HG03378 (cell line): ENCODE measurements around the gene TEX50.
"Not testable (repeated sequence)": the region's sequence is repeated elsewhere in the genome, so short reads cannot be mapped to it uniquely, and the experiment has no call there.

ENCODE experiments used
- ATAC-seq: cut with Tn5 transposase; IDR thresholded peaks from one replicate; pipeline ENCODE4 v1.9.1; 2021; ENCODE audit warnings: mild to moderate bottlenecking, moderate library complexity; ENCODE audit not compliant: unreplicated experiment

The TEX50 gene, protein sequence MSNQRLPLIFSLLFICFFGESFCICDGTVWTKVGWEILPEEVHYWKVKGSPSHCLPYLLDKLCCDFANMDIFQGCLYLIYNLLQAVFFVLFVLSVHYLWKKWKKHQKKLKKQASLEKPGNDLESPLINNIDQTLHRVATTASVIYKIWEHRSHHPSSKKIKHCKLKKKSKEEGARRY

DNA sequence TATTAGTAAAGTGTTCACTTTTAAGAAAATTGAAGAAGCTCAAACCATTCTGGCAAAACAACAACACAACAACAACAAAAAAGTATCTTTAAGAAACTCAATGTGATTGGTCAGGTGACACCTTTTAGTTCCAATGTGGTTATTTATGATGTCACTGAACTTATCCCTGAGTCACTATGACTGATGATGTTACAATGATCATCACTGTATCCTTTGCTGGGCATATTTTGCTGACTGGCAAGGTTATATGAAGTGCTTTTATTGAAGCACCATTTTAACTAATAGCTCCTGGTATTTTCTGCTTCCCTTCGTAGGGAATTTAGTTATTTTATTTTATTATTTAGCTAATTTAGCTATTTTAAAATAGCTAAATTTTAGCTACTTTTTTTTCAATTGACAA is at the start of gene TEX50:
TSS of gene TEX50 (plus strand) at position 223 of the 400 bp plus-strand sequence. CDS start 184 bp downstream, outside the sequence.
- ATAC-seq, result no peak

DNA sequence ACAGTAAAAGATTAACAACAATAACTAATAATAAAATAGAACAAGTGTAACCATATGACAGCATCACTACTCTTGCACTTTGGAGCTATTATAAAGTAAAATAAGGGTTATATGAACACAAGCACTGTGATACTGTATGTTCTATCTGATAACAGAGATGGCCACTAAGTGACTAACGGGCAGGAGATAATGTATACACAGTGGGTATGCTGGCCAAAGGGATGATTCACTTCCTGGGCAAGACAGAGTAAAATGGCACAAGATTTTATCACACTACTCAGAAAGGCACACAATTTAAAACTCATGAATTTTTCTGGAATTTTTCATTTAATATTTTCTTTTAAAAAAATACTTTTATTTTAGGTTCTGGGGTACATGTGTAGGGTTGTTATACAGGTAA is 44.6 kb upstream of the TEX50 start:
- ATAC-seq, result no peak

DNA sequence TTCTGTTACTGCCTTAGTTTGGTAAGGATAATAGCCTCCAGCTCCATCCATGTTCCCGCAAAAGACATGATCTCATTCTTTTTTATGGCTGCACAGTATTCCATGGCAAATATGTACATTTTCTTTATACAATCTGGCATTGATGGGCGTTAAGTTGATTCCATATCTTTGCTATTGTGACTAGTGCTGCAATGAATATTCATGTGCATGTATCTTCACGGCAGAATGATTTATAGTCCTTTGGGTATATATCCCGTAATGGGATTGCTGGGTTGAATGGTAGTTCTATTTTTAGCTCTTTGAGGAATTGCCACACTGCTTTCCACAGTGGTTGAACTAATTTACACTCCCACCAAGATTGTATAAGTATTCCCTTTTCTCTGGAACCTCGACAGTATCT is 44.0 kb upstream of the TEX50 start:
- ATAC-seq, result not testable (repeated sequence)

- ATAC-seq, result no peak
Observed at GRCh38 chr1:173596097-173596825, 38.9 kb upstream of the TEX50 start.

DNA sequence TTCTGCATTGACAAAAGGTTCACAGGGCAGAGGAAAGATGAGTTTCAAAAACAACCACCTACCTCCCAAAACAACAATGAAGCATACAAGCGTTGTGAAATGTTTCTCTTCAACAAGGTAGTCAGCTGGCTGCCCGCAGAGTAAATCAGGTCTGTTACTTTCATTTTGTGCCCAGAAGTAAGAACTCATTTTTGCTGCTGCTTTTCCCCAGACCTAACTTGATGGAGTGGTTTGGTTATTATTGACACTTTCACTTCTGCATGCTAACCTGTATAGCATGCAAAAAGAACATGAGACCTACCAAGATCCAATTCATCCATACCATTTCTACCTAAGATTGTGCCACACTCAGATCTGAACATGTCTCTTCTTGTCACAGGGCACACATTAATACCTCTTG is 33.5 kb upstream of the TEX50 start:
- no peak for ATAC-seq

DNA sequence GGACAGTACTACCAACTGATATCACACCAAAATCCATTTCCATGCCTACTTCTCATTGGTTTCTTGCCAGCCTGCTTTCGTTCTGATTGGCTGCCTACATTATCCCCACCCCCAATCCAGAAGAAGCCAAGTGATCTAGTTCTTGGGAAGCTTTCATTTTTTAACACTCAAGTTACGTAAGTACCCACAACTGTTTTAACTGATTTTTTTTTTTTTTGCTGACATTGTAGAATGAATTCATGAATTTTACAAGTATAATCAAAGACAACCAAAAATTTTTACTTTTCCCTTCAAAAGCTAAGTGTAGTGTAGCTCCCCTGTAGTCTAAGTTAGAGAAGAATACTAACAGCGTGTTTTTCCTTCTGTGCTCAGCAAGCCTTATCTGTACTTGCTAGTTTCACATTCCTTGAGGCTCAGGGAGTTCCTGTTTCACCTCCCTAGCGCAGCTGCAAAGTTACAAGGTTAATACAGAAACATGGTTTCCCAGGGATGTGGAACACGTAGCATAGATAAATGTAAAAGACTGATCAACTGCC is 32.0 kb upstream of the TEX50 start, which contains the start of gene SLC9C2:
TSS of gene SLC9C2 (minus strand) at position 17 of the 536 bp plus-strand sequence. CDS start 1,296 bp downstream, outside the sequence.
- ATAC-seq, result no peak

- ATAC-seq, result no peak
Observed at GRCh38 chr1:173608503-173609216, 26.5 kb upstream of the TEX50 start.

- not testable (repeated sequence) for ATAC-seq
Observed at GRCh38 chr1:173613086-173613485, 22.1 kb upstream of the TEX50 start.

GRCh38 chr1:173616859-173617258 is 18.3 kb upstream of the TEX50 start:
- no peak for ATAC-seq

- ATAC-seq, result no peak
Observed at GRCh38 chr1:173627269-173627668, 7.9 kb upstream of the TEX50 start.

GRCh38 chr1:173628888-173629287 is 6.2 kb upstream of the TEX50 start:
- no peak for ATAC-seq

GRCh38 chr1:173637236-173638042 is 2.3 kb downstream of the TEX50 start:
- not testable (repeated sequence) for ATAC-seq

DNA sequence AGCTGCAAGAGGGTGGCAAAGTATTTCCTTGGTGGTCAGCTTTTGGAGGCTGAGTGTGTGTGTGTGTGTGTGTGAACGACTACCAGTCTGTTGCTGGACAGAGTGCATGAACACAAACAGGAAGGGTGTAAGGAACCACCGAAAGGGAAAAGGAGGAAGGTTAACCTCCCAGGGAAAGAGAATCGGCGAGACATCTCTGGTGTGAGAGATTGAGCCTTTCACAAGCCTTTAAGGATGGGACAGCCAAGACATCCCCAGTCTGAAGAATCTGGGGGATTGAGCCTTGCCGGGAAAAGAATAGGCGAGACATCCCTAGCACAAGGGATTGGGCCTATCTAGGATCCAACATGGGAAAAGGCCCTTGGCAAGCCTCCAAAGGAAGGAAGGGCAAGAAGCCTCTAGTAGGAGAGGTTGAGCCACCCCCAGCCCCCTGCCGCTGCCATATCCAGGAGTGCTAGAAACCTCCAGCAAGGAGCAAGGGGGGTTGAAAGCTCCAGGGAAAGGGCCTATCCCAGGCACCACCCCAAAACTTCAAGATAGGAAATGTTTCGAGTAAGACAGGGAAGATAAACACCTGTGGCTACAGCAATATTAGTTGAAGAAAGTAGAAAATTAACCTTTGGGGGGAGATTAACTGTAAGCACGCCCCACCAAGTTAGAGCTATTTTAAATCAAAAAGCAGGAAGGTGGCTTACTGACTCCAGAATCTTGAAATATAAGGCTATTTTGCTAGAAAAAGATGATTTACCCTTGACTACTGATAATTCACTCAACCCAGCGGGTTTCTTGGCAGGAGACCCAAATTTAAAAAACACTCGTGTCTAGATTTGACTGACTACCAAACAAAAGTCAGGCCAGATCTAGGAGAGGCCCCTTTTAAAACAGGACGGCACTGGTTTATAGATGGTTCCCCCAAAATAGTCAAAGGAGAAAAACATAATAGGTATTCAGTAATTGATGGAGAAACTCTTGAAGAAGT is 3.2 kb downstream of the TEX50 start:
- ATAC-seq, result no peak

DNA sequence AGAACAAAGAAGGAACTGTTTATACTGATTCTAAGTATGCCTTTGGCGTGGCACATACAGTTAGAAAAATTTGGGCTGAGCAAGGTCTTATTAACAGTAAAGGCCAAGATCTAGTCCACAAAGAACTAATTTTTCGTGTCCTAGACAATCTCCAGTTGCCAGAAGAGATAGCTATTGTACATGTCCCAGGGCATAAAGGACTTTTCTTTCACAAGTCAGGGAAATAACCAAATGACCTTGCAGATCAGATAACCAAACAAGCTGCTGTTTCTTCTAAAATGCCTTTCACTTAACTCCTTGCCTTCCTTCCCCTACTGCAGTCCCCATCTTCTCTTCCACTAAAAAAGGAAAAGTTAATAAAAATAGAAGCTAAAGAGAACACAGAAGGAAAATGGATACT is 4.0 kb downstream of the TEX50 start:
- ATAC-seq, result no peak

- not testable (repeated sequence) for ATAC-seq
Observed at GRCh38 chr1:173642450-173643139, 7.5 kb downstream of the TEX50 start.

- no peak for ATAC-seq
Observed at GRCh38 chr1:173646656-173647055, 11.5 kb downstream of the TEX50 start.

GRCh38 chr1:173648880-173649605 is 13.9 kb downstream of the TEX50 start:
- no peak for ATAC-seq

DNA sequence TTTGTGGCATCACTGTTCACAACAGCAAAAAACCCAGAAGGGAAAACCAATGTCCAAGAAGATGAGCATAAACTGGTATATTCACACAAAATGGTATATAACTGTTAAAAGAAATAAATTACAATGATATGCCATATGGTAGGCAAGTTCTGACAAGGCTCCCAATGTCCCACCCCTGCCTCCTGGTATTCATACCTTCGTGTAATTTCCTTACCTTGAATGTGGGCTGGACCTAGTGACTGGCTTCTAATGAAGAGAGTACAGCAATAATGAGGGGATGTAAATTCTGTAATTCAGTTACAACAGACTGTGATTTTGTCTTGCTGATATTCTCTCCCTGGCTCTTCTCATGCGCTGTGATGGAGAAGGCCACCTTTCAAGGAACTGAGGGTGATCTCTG is 25.2 kb downstream of the TEX50 start:
- no peak for ATAC-seq
